ENCODE measurements around the gene ASB2. TPM values are rescaled to one million over a fixed set of nuclear protein-coding genes. Genes with fewer than 3 reads are reported as not detected.

Gene ASB2
- total and polyA plus RNA-seq, 2 of the 8 experiments (the other 6 are each of a cell fraction or from before 2014, with no cell fraction given), result 1.0 to 2.1 TPM

DNA sequence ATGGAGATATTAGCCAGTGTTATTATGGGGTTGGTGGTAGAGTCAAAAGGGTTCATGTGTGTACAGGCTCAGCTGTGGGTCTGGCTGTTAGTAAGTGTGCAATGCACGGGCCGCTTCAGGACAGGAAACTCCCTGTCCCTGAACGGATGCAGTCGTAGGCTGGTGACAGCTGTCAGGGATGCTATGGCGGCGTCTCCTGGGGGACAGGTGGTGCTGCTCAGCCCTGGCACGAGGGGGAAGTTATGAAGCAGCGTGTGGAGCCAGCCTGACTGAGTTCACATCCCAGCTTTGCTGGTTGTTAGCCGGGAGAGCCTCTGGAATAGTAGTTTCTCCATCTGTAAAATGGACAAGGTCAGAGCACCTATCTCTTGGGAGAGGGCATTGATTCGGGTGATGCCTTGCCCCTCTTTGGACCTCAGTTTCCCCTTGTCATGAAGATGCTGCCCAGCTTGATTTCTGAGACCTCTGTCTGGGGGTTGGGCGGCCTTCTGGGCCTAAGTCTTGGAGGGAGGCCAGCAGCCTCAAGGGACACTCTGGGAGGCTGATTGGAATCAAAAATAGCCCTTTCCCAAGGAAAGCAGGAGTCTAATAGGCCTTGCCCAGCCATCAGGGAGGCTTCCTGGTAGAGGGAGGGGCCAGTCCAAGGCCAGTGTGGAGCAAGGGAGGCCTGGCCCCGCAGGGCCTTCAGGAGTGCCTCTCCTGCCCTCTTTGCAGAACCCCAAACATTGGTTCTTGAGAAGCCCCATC lies 7.1 kb downstream of the ASB2 start:
- Histone ChIP-seq H3K4ac (replicated peaks; ENCODE audit: insufficient read length, low read depth, low read length) (no peak overlapping the region), H3K14ac (ENCODE audit: insufficient read length) (no peak overlapping the region), H3K36me3 (ENCODE audit: control insufficient read depth in 2 of 4, insufficient read depth in 4 of 4, low read length in 3 of 4) (no peaks in the 10 kb centered on the region), H3K9me3 (ENCODE audit: insufficient read depth in 2 of 2, low read depth in 1 of 2, low read length in 1 of 2) (no peaks in the 10 kb centered on the region), H3K27ac (ENCODE audit: low read depth, low read length) (no peak overlapping the region), H3K56ac (replicated peaks; ENCODE audit: insufficient read length, low read depth, low read length) (no peak overlapping the region), H2BK120ac (replicated peaks; ENCODE audit: low read depth, low read length) (no peak overlapping the region), H3K4me2 (ENCODE audit: insufficient read depth in 1 of 2, low read depth in 2 of 2, low read length in 2 of 2) (no peak overlapping the region), H4K20me1 (replicated peaks in 1 of 2; ENCODE audit: control insufficient read depth in 1 of 2, insufficient read depth in 2 of 2, low read length in 2 of 2) (no peaks in the 10 kb centered on the region), H2BK15ac (ENCODE audit: low read length) (no peak overlapping the region), H3K27me3 (replicated peaks in 1 of 4; ENCODE audit: control insufficient read depth in 3 of 4, extremely low read depth in 1 of 4, insufficient read depth in 3 of 4, low read length in 3 of 4) (no peaks in the 10 kb centered on the region), H3K79me1 (ENCODE audit: low read depth, low read length) (no peaks in the 10 kb centered on the region), H4K5ac (ENCODE audit: insufficient read length, low read depth, low read length) (no peak overlapping the region), H3K9ac (replicated peaks in 1 of 4; ENCODE audit: extremely low read depth in 1 of 4, low read depth in 3 of 4, low read length in 3 of 4) (no peak overlapping the region; a peak in 2 of 7 replicates), H3K79me2 (ENCODE audit: control insufficient read depth in 1 of 2, insufficient read depth in 2 of 2, low read length in 2 of 2) (no peaks in the 10 kb centered on the region), H3K18ac (ENCODE audit: extremely low read depth, low read length) (no peak overlapping the region), H3K23ac (ENCODE audit: insufficient read length) (no peak overlapping the region), H4K91ac (replicated peaks; ENCODE audit: insufficient read length, low read length) (no peak overlapping the region), H2BK12ac (ENCODE audit: low read depth, low read length) (no peak overlapping the region), H3K23me2 (ENCODE audit: low read depth, low read length) (peaks cover 3% of the 10 kb centered on the region; the same call in 1 of the 2 replicates), H4K8ac (ENCODE audit: extremely low read depth, insufficient read depth, low read length) (no peak overlapping the region), H2BK5ac (ENCODE audit: low read depth, low read length) (no peak overlapping the region), H2AK5ac (ENCODE audit: low read depth, low read length) (no peak overlapping the region), H2BK20ac (ENCODE audit: low read length) (no peak overlapping the region), H2AFZ (ENCODE audit: low read length) (no peak overlapping the region), H3K4me3 (ENCODE audit: extremely low read depth in 1 of 4, insufficient read depth in 2 of 4, low read depth in 3 of 4, low read length in 4 of 4) (no peak overlapping the region), H3K4me1 (replicated peaks in 1 of 4; ENCODE audit: control insufficient read depth in 3 of 4, insufficient read depth in 4 of 4, low read length in 3 of 4) (no peaks in the 10 kb centered on the region)
- POLR2A ChIA-PET (ENCODE audit: partially characterized antibody), result no interaction called here
- CTCF ChIA-PET (ENCODE audit: partially characterized antibody), result interaction anchor here (0.8 to 7.8 kb wide), 9 partner anchors 10 to 67 kb away, joined by 3 to 81 read pairs (median 12); no protein-coding TSS in a partner anchor
- WGBS, 2 experiments (ENCODE audit: extremely low coverage in 1 of 2, insufficient coverage in 1 of 2, insufficient read length in 1 of 2, insufficient replicate concordance in 2 of 2, low coverage in 1 of 2, low lambda C conversion rate in 2 of 2, missing lambda C conversion rate in 1 of 2), result 87% methylated on average over 11 of the region's 12 CpGs; no CpG with 5 or more reads in 1 of the 2 experiments
- DNase-seq (ENCODE audit: low read depth in 1 of 2, low spot score in 2 of 2) (no peak), FAIRE-seq (no peak)
- TF ChIP-seq SP2 (IDR thresholded peaks at IDR 0.05; ENCODE audit: low read length) (no peak), MAFK (IDR thresholded peaks at IDR 0.05; ENCODE audit: low read depth, low read length) (no peak), EP300 (IDR thresholded peaks at IDR 0.05; ENCODE audit: borderline replicate concordance in 1 of 2, low read depth in 2 of 2, low read length in 2 of 2) (no peak), RAD21 (IDR thresholded peaks at IDR 0.05 in 1 of 2, conservative IDR thresholded peaks at IDR 0.05 in 1 of 2; ENCODE audit: low read depth in 2 of 2, low read length in 2 of 2) (no peak), EZH2 (IDR thresholded peaks at IDR 0.05; ENCODE audit: low read depth, low read length, severe bottlenecking) (no peak), NANOG (IDR thresholded peaks at IDR 0.05; ENCODE audit: insufficient read depth, low read depth, low read length, poor library complexity, severe bottlenecking) (no peak), YY1 (IDR thresholded peaks at IDR 0.05; ENCODE audit: low read depth, low read length) (no peak), TEAD4 (IDR thresholded peaks at IDR 0.05; ENCODE audit: low read depth, low read length) (no peak), JUN (IDR thresholded peaks at IDR 0.05; ENCODE audit: low read depth, low read length) (no peak), BCL11A (IDR thresholded peaks at IDR 0.05; ENCODE audit: low read depth in 2 of 2, low read length in 2 of 2) (no peak), GABPA (IDR thresholded peaks at IDR 0.05; ENCODE audit: borderline replicate concordance, insufficient read depth, low read length) (no peak), CEBPB (IDR thresholded peaks at IDR 0.05; ENCODE audit: low read depth, low read length) (no peak)
